Activated CD8-positive, alpha-beta memory T cell treated with anti-CD3 and anti-CD28 coated beads, Interleukin-2, amount 50 U/mL, for 24 hours (primary cell): ENCODE results near the gene NME9.

ENCODE experiments used
- DNase-seq: peaks from one replicate; pipeline ENCODE4 v3.0.0-alpha.2; 2020; ENCODE audit errors: extremely low read depth

The NME9 gene

GRCh38 chr3:138334608-138335007 lies 5.0 kb upstream of the NME9 start:
- DNase-seq = no peak

GRCh38 chr3:138332472-138333073 lies 2.9 kb upstream of the NME9 start:
- DNase-seq = no peak

- no peak for DNase-seq
Measured at GRCh38 chr3:138331143-138331894, 1.7 kb upstream of the NME9 start.

- DNase-seq = no peak
Measured at GRCh38 chr3:138329984-138330293, 288 bp upstream of the NME9 start.

GRCh38 chr3:138328341-138328740 lies 1.3 kb downstream of the NME9 start:
- no peak for DNase-seq

GRCh38 chr3:138327831-138328230 lies 1.8 kb downstream of the NME9 start:
- no peak for DNase-seq

GRCh38 chr3:138326866-138327595 lies 2.6 kb downstream of the NME9 start:
- DNase-seq = no peak

GRCh38 chr3:138325990-138326389 lies 3.7 kb downstream of the NME9 start:
- DNase-seq = no peak

GRCh38 chr3:138323971-138324370 lies 5.7 kb downstream of the NME9 start:
- DNase-seq = no peak

GRCh38 chr3:138317687-138318086 lies 12.0 kb downstream of the NME9 start:
- DNase-seq = no peak

GRCh38 chr3:138314751-138315150 lies 14.9 kb downstream of the NME9 start:
- DNase-seq = no peak

- no peak for DNase-seq
Measured at GRCh38 chr3:138310494-138310893, 19.2 kb downstream of the NME9 start.

- DNase-seq = no peak
Measured at GRCh38 chr3:138308783-138309182, 20.9 kb downstream of the NME9 start.

- no peak for DNase-seq
Measured at GRCh38 chr3:138307899-138308298, 21.8 kb downstream of the NME9 start.

- DNase-seq = no peak
Measured at GRCh38 chr3:138303474-138303873, 26.2 kb downstream of the NME9 start.

GRCh38 chr3:138300647-138301046 lies 29.0 kb downstream of the NME9 start:
- DNase-seq = no peak

- DNase-seq = no peak
Measured at GRCh38 chr3:138297876-138298275, 31.8 kb downstream of the NME9 start.

- DNase-seq = no peak
Measured at GRCh38 chr3:138297059-138297607, 32.5 kb downstream of the NME9 start.

- DNase-seq = no peak
Measured at GRCh38 chr3:138296639-138297038, 33.0 kb downstream of the NME9 start.

- no peak for DNase-seq
Measured at GRCh38 chr3:138289701-138290100, 40.0 kb downstream of the NME9 start.

- no peak for DNase-seq
Measured at GRCh38 chr3:138289260-138289659, 40.4 kb downstream of the NME9 start.

- no peak for DNase-seq
Measured at GRCh38 chr3:138284957-138285477, 44.6 kb downstream of the NME9 start.

- DNase-seq = no peak
Measured at GRCh38 chr3:138284079-138284478, 45.6 kb downstream of the NME9 start.
